OCI-LY1 (cell line): Measurements from ENCODE around the gene GALNT8.

ENCODE experiments used
- CTCF ChIP-seq: fragments of 200-600 bp; sonication (generic), shearing (Covaris generic); IDR thresholded peaks from 2 replicates; pipeline ENCODE4 v1.5.1; 2017; ENCODE audit warnings: mild to moderate bottlenecking, antibody characterized with exemption, low read length, moderate library complexity, mixed read lengths
- EZH2 ChIP-seq: fragments of 200-600 bp; sonication (generic), shearing (Covaris generic); IDR thresholded peaks from 2 replicates; pipeline ENCODE4 v1.8.0; 2017; ENCODE audit warnings: borderline replicate concordance, mixed run types, mild to moderate bottlenecking, antibody characterized with exemption, low read length, moderate library complexity, mixed read lengths

GRCh38 chr12:4701395-4702190 lies 18.6 kb upstream of the GALNT8 start:
- TF ChIP-seq CTCF (no peak), EZH2 (no peak)
